Measurements from ENCODE around the gene KCNIP4. TPM values are rescaled to one million over a fixed set of nuclear protein-coding genes. Genes with fewer than 3 reads are reported as not detected.

Gene KCNIP4
- total and polyA plus RNA-seq, 2 of the 8 experiments (the other 6 are each of a cell fraction or from before 2014, with no cell fraction given), result 0.06 TPM; not detected in 1

DNA sequence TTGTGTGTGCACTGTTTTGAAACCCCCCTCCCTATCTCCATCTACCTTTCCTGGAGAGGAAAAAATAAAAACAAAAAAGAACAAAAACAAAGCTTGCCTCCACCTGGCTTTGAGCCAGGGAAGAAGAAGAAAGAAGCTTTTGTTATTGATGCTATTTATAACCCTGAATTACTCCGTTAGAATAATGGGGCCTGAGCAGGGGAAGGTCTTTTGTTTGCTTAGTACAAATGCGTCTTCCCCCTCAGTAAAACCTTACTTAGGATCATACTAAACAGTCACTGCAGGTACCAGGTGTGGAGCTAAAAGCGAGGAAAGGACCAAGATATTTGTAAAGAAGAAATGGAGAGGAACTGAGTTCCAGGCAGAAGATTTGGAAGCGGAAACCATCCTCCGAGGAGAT is 352.1 kb downstream of the KCNIP4 start:
- H2BK20ac ChIP-seq (ENCODE audit: low read length), result 0 out of 2 replicates have a peak overlapping the region, but pooled peaks have one; percentile 50
- H2AK5ac ChIP-seq (ENCODE audit: low read depth, low read length), result no peak overlapping the region
- H3K4ac ChIP-seq (replicated peaks; ENCODE audit: insufficient read length, low read depth, low read length), result no peak overlapping the region
- H4K91ac ChIP-seq (replicated peaks; ENCODE audit: insufficient read length, low read length), result peak overlapping the region; percentile 35
- H4K8ac ChIP-seq (ENCODE audit: extremely low read depth, insufficient read depth, low read length), result no peak overlapping the region
- H3K27me3 ChIP-seq (replicated peaks in 1 of 4; ENCODE audit: control insufficient read depth in 3 of 4, extremely low read depth in 1 of 4, insufficient read depth in 3 of 4, low read length in 3 of 4), result no peaks in the 10 kb centered on the region
- DNase-seq (ENCODE audit: low read depth in 1 of 2, low spot score in 2 of 2) (no peak), FAIRE-seq (no peak)
- peak overlapping the region; percentile 55; the same call in 1 of the 2 replicates for H2BK12ac ChIP-seq (ENCODE audit: low read depth, low read length)
- CTCF ChIA-PET (ENCODE audit: partially characterized antibody), result interaction anchor here (1.0 kb wide), 1 partner anchor 123 kb away, joined by 3 read pairs; no protein-coding TSS in a partner anchor
- H3K4me1 ChIP-seq (replicated peaks in 1 of 4; ENCODE audit: control insufficient read depth in 3 of 4, insufficient read depth in 4 of 4, low read length in 3 of 4), result peaks cover 0 to 3% (median 1%) of the 10 kb centered on the region in 4 experiments; a peak in 3 of 7 replicates
- no peak overlapping the region for H3K14ac ChIP-seq (ENCODE audit: insufficient read length)
- no peaks in the 10 kb centered on the region; the same call in 1 of the 2 replicates for H3K23me2 ChIP-seq (ENCODE audit: low read depth, low read length)
- 51% methylated on average over 5 of the region's 5 CpGs; no CpG with 5 or more reads in 1 of the 2 experiments for WGBS, 2 experiments (ENCODE audit: extremely low coverage in 1 of 2, insufficient coverage in 1 of 2, insufficient read length in 1 of 2, insufficient replicate concordance in 2 of 2, low coverage in 1 of 2, low lambda C conversion rate in 2 of 2, missing lambda C conversion rate in 1 of 2)
- H3K9me3 ChIP-seq (ENCODE audit: insufficient read depth in 2 of 2, low read depth in 1 of 2, low read length in 1 of 2), result no peaks in the 10 kb centered on the region
- TF ChIP-seq SUZ12 (IDR thresholded peaks at IDR 0.05; ENCODE audit: low read length), result no peak
- peak in 1 of 2 experiments; percentile 61; a peak in 1 of 3 replicates for TF ChIP-seq EP300 (IDR thresholded peaks at IDR 0.05; ENCODE audit: borderline replicate concordance in 1 of 2, low read depth in 2 of 2, low read length in 2 of 2)
- TF ChIP-seq SP1 (IDR thresholded peaks at IDR 0.05; ENCODE audit: low read depth, low read length), result peak; percentile 56
- TF ChIP-seq TCF12 (IDR thresholded peaks at IDR 0.05; ENCODE audit: low read depth, low read length), result 0 out of 2 replicates have a peak, but pooled peaks have one; percentile 20
- peak; percentile 66 for TF ChIP-seq ASH2L (IDR thresholded peaks at IDR 0.05; ENCODE audit: low read length)
- H3K56ac ChIP-seq (replicated peaks; ENCODE audit: insufficient read length, low read depth, low read length), result no peak overlapping the region
- POLR2A ChIA-PET (ENCODE audit: partially characterized antibody), result interaction anchor here (1.2 kb wide), 1 partner anchor 9 kb away, joined by 3 read pairs; no protein-coding TSS in a partner anchor
- H3K79me1 ChIP-seq (ENCODE audit: low read depth, low read length), result no peaks in the 10 kb centered on the region
- no peak overlapping the region for H3K23ac ChIP-seq (ENCODE audit: insufficient read length)
- H2BK120ac ChIP-seq (replicated peaks; ENCODE audit: low read depth, low read length), result no peak overlapping the region
- no peak overlapping the region; the same call in 1 of the 2 replicates for H3K18ac ChIP-seq (ENCODE audit: extremely low read depth, low read length)
- no peak overlapping the region for H2BK15ac ChIP-seq (ENCODE audit: low read length)
- H3K4me2 ChIP-seq (ENCODE audit: insufficient read depth in 1 of 2, low read depth in 2 of 2, low read length in 2 of 2), result peak overlapping the region; percentile 34 to 47; a peak in 2 of 4 replicates
- no peaks in the 10 kb centered on the region; a peak in 1 of 8 replicates for H3K36me3 ChIP-seq (ENCODE audit: control insufficient read depth in 2 of 4, insufficient read depth in 4 of 4, low read length in 3 of 4)
- H3K27ac ChIP-seq (ENCODE audit: low read depth, low read length), result peak overlapping the region; percentile 11; the same call in 1 of the 2 replicates
- peak overlapping the region in 1 of 4 experiments; percentile 40; a peak in 1 of 8 replicates for H3K4me3 ChIP-seq (ENCODE audit: extremely low read depth in 1 of 4, insufficient read depth in 2 of 4, low read depth in 3 of 4, low read length in 4 of 4)
- H4K20me1 ChIP-seq (replicated peaks in 1 of 2; ENCODE audit: control insufficient read depth in 1 of 2, insufficient read depth in 2 of 2, low read length in 2 of 2), result no peaks in the 10 kb centered on the region
- H3K9ac ChIP-seq (replicated peaks in 1 of 4; ENCODE audit: extremely low read depth in 1 of 4, low read depth in 3 of 4, low read length in 3 of 4), result no peak overlapping the region
- no peaks in the 10 kb centered on the region for H3K79me2 ChIP-seq (ENCODE audit: control insufficient read depth in 1 of 2, insufficient read depth in 2 of 2, low read length in 2 of 2)
- H2AFZ ChIP-seq (ENCODE audit: low read length), result no peak overlapping the region
- no peak overlapping the region for H2BK5ac ChIP-seq (ENCODE audit: low read depth, low read length)
- H4K5ac ChIP-seq (ENCODE audit: insufficient read length, low read depth, low read length), result peak overlapping the region; percentile 59

Data from H1 (cell line).